ENCODE data around the gene RPS15A. TPM values are rescaled to one million over a fixed set of nuclear protein-coding genes. Genes with fewer than 3 reads are reported as not detected.
"Not testable (repeated sequence)": the region's sequence is repeated elsewhere in the genome, so short reads cannot be mapped to it uniquely, and the experiment has no call there.

The RPS15A gene
- total RNA-seq, 1 experiment from 2014 or later = 1,469 TPM

DNA sequence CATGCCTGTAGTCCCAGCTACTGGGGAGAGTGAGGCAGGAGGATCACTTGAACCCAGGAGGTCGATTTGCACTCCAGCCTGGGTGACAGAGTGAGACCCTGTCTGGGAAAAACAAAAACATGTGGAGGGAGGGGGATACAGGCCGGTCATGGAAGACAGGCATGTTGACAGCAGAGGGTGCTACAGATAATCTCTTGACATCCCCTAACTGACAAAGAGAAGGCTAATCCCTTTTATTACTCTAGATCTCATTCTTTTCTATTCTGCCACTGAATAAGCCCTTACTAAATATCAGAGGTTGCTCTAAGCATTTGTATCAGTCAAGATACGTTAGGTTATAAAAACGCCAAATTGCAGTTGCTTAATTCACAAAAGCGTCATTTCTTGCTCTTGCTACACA lies 13.8 kb downstream of the RPS15A start:
- BruUV-seq (replicated peaks); intact Hi-C loops (cut with micrococcal nuclease; ENCODE audit: unreplicated experiment); POLR2A ChIA-PET; H3K4me1 Mint-ChIP-seq (ENCODE audit: low read depth, unreplicated experiment); H3K27me3 ChIP-seq (replicated peaks; ENCODE audit: control insufficient read depth, insufficient read depth, low read length); H3K36me3 Mint-ChIP-seq (ENCODE audit: insufficient read depth, unreplicated experiment); CTCF ChIA-PET; H3K4me3 Mint-ChIP-seq (ENCODE audit: unreplicated experiment); H3K27ac Mint-ChIP-seq (ENCODE audit: unreplicated experiment); DNase-seq; H3K9me3 ChIP-seq; H3K4me1 ChIP-seq; H3K36me3 ChIP-seq (ENCODE audit: control insufficient read depth, insufficient read depth, low read length); H3K9me3 Mint-ChIP-seq (ENCODE audit: unreplicated experiment); H3K4me3 ChIP-seq (ENCODE audit: low read depth, low read length); H3K27me3 Mint-ChIP-seq (ENCODE audit: insufficient read depth, unreplicated experiment): not testable (repeated sequence)

DNA sequence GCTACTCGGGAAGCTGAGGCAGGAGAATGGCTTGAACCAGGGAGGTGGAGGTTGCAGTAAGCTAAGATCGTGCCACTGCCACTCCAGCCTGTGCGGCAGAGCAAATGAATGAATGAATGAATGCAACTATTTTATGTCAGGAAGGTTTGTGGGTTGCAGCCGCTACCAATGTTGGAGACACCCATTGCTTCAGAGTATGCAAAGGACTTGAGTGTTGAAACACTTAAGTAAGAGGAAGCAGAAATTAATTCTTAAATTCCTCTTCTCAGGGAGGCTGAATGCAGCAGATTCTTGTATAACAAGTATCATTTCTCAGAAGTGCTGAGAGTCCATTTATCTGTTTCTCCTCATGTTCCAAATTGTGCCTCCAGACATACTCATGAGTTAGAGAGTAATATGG lies 15.5 kb downstream of the RPS15A start:
- DNase-seq; H3K27me3 Mint-ChIP-seq (ENCODE audit: insufficient read depth, unreplicated experiment); BruUV-seq (replicated peaks); POLR2A ChIA-PET; H3K9me3 ChIP-seq; H3K4me3 Mint-ChIP-seq (ENCODE audit: unreplicated experiment); H3K36me3 ChIP-seq (ENCODE audit: control insufficient read depth, insufficient read depth, low read length); H3K36me3 Mint-ChIP-seq (ENCODE audit: insufficient read depth, unreplicated experiment); H3K9me3 Mint-ChIP-seq (ENCODE audit: unreplicated experiment); intact Hi-C loops (cut with micrococcal nuclease; ENCODE audit: unreplicated experiment); H3K27ac Mint-ChIP-seq (ENCODE audit: unreplicated experiment); H3K27me3 ChIP-seq (replicated peaks; ENCODE audit: control insufficient read depth, insufficient read depth, low read length); H3K4me1 ChIP-seq; H3K4me1 Mint-ChIP-seq (ENCODE audit: low read depth, unreplicated experiment); CTCF ChIA-PET; H3K4me3 ChIP-seq (ENCODE audit: low read depth, low read length): not testable (repeated sequence)

DNA sequence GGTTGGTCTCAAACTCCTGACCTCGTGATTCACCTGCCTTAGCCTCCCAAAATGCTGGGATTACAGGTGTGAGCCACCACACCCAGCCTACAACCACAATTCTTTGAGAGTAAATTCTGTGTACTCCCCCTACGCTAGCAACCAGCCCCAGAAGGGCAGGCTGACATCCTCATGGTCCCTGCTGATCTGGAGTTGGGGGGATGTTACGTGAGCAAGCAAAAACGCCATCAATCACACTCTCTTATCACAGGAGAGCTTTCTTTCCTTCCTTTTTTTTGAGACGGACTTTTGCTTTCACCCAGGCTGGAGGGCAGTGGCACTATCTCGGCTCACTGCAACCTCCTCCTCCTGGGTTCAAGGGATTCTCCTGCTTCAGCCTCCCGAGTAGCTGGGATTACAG lies 18.0 kb downstream of the RPS15A start:
- BruUV-seq (replicated peaks); H3K27ac Mint-ChIP-seq (ENCODE audit: unreplicated experiment); H3K4me3 ChIP-seq (ENCODE audit: low read depth, low read length); intact Hi-C loops (cut with micrococcal nuclease; ENCODE audit: unreplicated experiment); H3K9me3 Mint-ChIP-seq (ENCODE audit: unreplicated experiment); CTCF ChIA-PET; H3K9me3 ChIP-seq; H3K36me3 ChIP-seq (ENCODE audit: control insufficient read depth, insufficient read depth, low read length); H3K4me1 Mint-ChIP-seq (ENCODE audit: low read depth, unreplicated experiment); DNase-seq; H3K27me3 ChIP-seq (replicated peaks; ENCODE audit: control insufficient read depth, insufficient read depth, low read length); H3K27me3 Mint-ChIP-seq (ENCODE audit: insufficient read depth, unreplicated experiment); H3K4me1 ChIP-seq; H3K36me3 Mint-ChIP-seq (ENCODE audit: insufficient read depth, unreplicated experiment); H3K4me3 Mint-ChIP-seq (ENCODE audit: unreplicated experiment): not testable (repeated sequence)
- POLR2A ChIA-PET = interaction anchor here (0.6 kb wide), 1 partner anchor 29 kb away, joined by 3 read pairs; the partner anchor contains the start of gene ARL6IP1

DNA sequence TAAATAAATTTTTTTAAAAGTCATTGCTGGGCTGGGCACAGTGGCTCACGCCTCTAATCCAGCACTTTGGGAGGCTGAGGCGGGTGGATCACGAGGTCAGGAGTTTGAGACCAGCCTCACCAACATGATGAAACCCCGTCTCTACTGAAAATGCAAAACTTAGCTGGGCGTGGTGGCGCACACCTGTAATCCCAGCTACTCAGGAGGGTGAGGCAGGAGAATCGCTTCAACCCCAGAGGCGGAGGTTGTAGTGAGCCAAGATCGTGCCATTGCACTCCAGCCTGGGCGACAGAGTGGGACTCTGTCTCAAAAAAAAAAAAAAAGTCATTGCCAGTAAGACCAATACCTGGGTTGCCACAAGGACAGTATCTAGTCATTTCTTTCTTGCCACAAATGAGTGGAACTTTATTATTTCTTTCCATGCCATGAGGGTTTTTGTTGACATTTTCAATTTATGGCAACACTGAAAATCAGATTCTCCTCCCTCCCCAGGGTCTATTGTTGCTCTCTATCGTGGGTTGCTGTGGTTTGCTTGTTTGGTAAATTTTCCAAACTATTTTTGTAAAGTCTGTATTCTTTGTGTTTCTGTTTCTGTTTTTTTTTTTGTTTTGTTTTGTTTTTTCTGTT lies 19.7 kb downstream of the RPS15A start:
- H3K4me1 ChIP-seq; H3K9me3 Mint-ChIP-seq (ENCODE audit: unreplicated experiment); H3K4me1 Mint-ChIP-seq (ENCODE audit: low read depth, unreplicated experiment); DNase-seq; CTCF ChIA-PET; H3K4me3 ChIP-seq (ENCODE audit: low read depth, low read length); intact Hi-C loops (cut with micrococcal nuclease; ENCODE audit: unreplicated experiment); BruUV-seq (replicated peaks); H3K36me3 Mint-ChIP-seq (ENCODE audit: insufficient read depth, unreplicated experiment); H3K36me3 ChIP-seq (ENCODE audit: control insufficient read depth, insufficient read depth, low read length); H3K27me3 ChIP-seq (replicated peaks; ENCODE audit: control insufficient read depth, insufficient read depth, low read length); H3K4me3 Mint-ChIP-seq (ENCODE audit: unreplicated experiment); H3K9me3 ChIP-seq; H3K27me3 Mint-ChIP-seq (ENCODE audit: insufficient read depth, unreplicated experiment); POLR2A ChIA-PET; H3K27ac Mint-ChIP-seq (ENCODE audit: unreplicated experiment): not testable (repeated sequence)

DNA sequence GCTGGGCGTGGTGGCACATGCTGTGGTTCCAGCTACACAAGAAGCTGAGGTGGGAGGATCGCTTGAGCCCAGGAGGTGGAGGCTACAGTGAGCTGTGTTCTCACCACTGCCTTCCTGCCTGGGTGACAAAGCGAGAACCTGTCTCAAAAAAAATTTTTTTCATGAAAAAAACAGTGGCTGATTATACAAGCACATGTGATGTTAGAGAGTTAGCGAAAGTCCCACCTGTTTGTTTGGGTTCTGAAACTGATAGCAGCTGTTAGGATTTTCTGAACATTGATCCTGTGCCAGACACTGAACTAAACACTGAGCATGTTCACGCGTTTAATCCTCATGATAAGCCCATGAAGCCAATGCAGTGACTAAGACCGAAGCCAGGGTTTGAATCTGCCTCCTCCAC lies 22.9 kb downstream of the RPS15A start:
- H3K36me3 ChIP-seq (ENCODE audit: control insufficient read depth, insufficient read depth, low read length); H3K4me1 Mint-ChIP-seq (ENCODE audit: low read depth, unreplicated experiment); H3K4me3 ChIP-seq (ENCODE audit: low read depth, low read length); H3K4me3 Mint-ChIP-seq (ENCODE audit: unreplicated experiment); BruUV-seq (replicated peaks); POLR2A ChIA-PET; intact Hi-C loops (cut with micrococcal nuclease; ENCODE audit: unreplicated experiment); H3K27me3 Mint-ChIP-seq (ENCODE audit: insufficient read depth, unreplicated experiment); H3K27ac Mint-ChIP-seq (ENCODE audit: unreplicated experiment); H3K36me3 Mint-ChIP-seq (ENCODE audit: insufficient read depth, unreplicated experiment); CTCF ChIA-PET; H3K27me3 ChIP-seq (replicated peaks; ENCODE audit: control insufficient read depth, insufficient read depth, low read length); H3K9me3 ChIP-seq; DNase-seq; H3K4me1 ChIP-seq; H3K9me3 Mint-ChIP-seq (ENCODE audit: unreplicated experiment): not testable (repeated sequence)

DNA sequence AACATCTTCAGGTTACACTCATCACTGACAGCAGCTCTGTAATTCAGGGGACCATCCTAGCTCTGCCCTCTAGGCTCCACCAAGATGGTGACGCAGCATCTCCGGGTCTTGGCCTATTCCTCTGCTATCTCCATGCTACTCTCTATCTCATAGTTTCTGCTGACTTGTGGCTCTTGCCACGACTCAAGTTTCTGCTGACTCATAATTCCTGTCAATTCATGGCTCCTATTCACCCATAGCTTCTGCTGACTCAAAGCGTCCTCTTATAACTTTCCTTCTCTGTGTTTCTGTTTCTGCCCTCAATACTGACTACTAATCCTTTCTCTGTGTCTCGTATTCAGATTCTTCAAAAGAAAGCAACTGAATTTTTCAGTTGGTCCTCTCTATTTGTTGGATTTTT lies 27.4 kb downstream of the RPS15A start:
- H3K9me3 Mint-ChIP-seq (ENCODE audit: unreplicated experiment); H3K36me3 Mint-ChIP-seq (ENCODE audit: insufficient read depth, unreplicated experiment); BruUV-seq (replicated peaks); H3K27ac Mint-ChIP-seq (ENCODE audit: unreplicated experiment); CTCF ChIA-PET; H3K4me3 ChIP-seq (ENCODE audit: low read depth, low read length); H3K9me3 ChIP-seq; intact Hi-C loops (cut with micrococcal nuclease; ENCODE audit: unreplicated experiment); DNase-seq; H3K27me3 Mint-ChIP-seq (ENCODE audit: insufficient read depth, unreplicated experiment); H3K27me3 ChIP-seq (replicated peaks; ENCODE audit: control insufficient read depth, insufficient read depth, low read length); H3K4me3 Mint-ChIP-seq (ENCODE audit: unreplicated experiment); POLR2A ChIA-PET; H3K4me1 ChIP-seq; H3K36me3 ChIP-seq (ENCODE audit: control insufficient read depth, insufficient read depth, low read length); H3K4me1 Mint-ChIP-seq (ENCODE audit: low read depth, unreplicated experiment): not testable (repeated sequence)
